GM12878 (cell line): ENCODE data around the gene GMDS. TPM values are rescaled to one million over a fixed set of nuclear protein-coding genes. Genes with fewer than 3 reads are reported as not detected.

Source experiments
- ATAC-seq: fragments of 200-7000 bp; cut with Tn5 transposase; 3 replicates; pipeline ENCODE4 v1.9.1; 2020; ENCODE audit warnings: mild to moderate bottlenecking, moderate library complexity
- BruUV-seq: library from RNA; stranded (reverse); fragments of 400-500 nt; replicated peaks from 2 replicates; lab custom pipeline; 2021; lab: Mats Ljungman, UMichigan
- CTCF ChIA-PET: fragments of 300-600 bp; sonication (Branson Sonifier 250); formaldehyde crosslinking; extraction: SDS; loops from one replicate; lab custom pipeline; 2021; ENCODE audit warnings: inconsistent platforms; lab: Yijun Ruan, JAX
- POLR2A ChIA-PET: fragments of 350-600 bp; formaldehyde crosslinking; extraction: SDS; loops from one replicate; lab custom pipeline; 2021; ENCODE audit warnings: inconsistent platforms; lab: Charles Lee
- RAD21 ChIA-PET: fragments of 300-600 bp; sonication (Branson Sonifier 250); formaldehyde crosslinking; loops from one replicate; lab custom pipeline; 2023; ENCODE audit warnings: antibody characterized with exemption; ENCODE audit not compliant: unreplicated experiment; lab: Charles Lee
- SMC1A ChIA-PET: fragments of 300-600 bp; sonication (Branson Sonifier 250); formaldehyde crosslinking; loops from one replicate; lab custom pipeline; 2023; ENCODE audit not compliant: unreplicated experiment, uncharacterized antibody; lab: Charles Lee
- DNase-seq: peaks from one replicate; pipeline ENCODE4 v3.0.0-alpha.2; 2011; ENCODE audit warnings: low read depth, low spot score
- FAIRE-seq: peaks from 3 replicates; lab custom pipeline; 2011; peaks lifted over from hg19 to GRCh38; lab: Jason Lieb, UNC
- H2AFZ ChIP-seq: 2 replicates; pipeline ENCODE4 v1.6.0; 2011; ENCODE audit warnings: low read depth, low read length, control low read depth; ENCODE audit not compliant: control insufficient read depth
- H3K27ac ChIP-seq: 2 replicates; pipeline ENCODE4 v1.5.1; 2011; ENCODE audit warnings: control low read depth; ENCODE audit not compliant: control insufficient read depth, insufficient read depth
- H3K27me3 ChIP-seq, 2 experiments: replicated peaks in 1 of 2; 2 replicates each; pipeline versions ENCODE4 v1.6.0 to v1.6.1; 2011; ENCODE audit warnings: low read length in 1 of 2; ENCODE audit not compliant: control insufficient read depth in 2 of 2, insufficient read depth in 2 of 2
- H3K36me3 ChIP-seq, 2 experiments: 2 replicates each; pipeline ENCODE4 v1.5.1; 2011; ENCODE audit warnings: low read length in 1 of 2; ENCODE audit not compliant: control insufficient read depth in 2 of 2, insufficient read depth in 2 of 2
- H3K4me1 ChIP-seq: 2 replicates; pipeline ENCODE4 v1.6.1; 2011; ENCODE audit warnings: mild to moderate bottlenecking, low read length, moderate library complexity, mixed read lengths; ENCODE audit not compliant: control insufficient read depth, insufficient read depth
- H3K4me2 ChIP-seq: 2 replicates; pipeline ENCODE4 v1.6.0; 2011; ENCODE audit warnings: control low read depth; ENCODE audit not compliant: control insufficient read depth, insufficient read depth
- H3K4me3 ChIP-seq: fragments of 200-600 bp; sonication (generic); 2 replicates; pipeline ENCODE4 v1.5.1; 2016
- H3K79me2 ChIP-seq: 2 replicates; pipeline ENCODE4 v1.6.0; 2011; ENCODE audit warnings: low read length; ENCODE audit not compliant: control insufficient read depth, insufficient read depth
- H3K9ac ChIP-seq: 2 replicates; pipeline ENCODE4 v1.8.0; 2011; ENCODE audit warnings: low read length, control low read depth, mixed read lengths; ENCODE audit not compliant: control insufficient read depth, insufficient read depth
- H3K9me3 ChIP-seq: replicated peaks from 3 replicates; pipeline ENCODE4 v1.5.1; 2011; ENCODE audit warnings: mild to moderate bottlenecking, low read length; ENCODE audit not compliant: control insufficient read depth, insufficient read depth
- H4K20me1 ChIP-seq: 2 replicates; pipeline ENCODE4 v1.6.0; 2011; ENCODE audit not compliant: control insufficient read depth, insufficient read depth
- ASH2L ChIP-seq: fragments of 300-600, 200-600 bp; sonication (generic); IDR thresholded peaks from 2 replicates; pipeline ENCODE4 v1.6.1; 2017; ENCODE audit warnings: low read depth, mild to moderate bottlenecking, borderline replicate concordance
- CHD2 ChIP-seq: IDR thresholded peaks from 2 replicates; pipeline ENCODE4 v1.6.1; 2011; ENCODE audit warnings: low read depth, low read length, improper control_type of control experiment, borderline replicate concordance
- KAT2A ChIP-seq: conservative IDR thresholded peaks from 2 replicates; pipeline ENCODE4 v1.6.1; 2011; ENCODE audit warnings: low read depth, low read length; ENCODE audit not compliant: control insufficient read depth
- MYB ChIP-seq: fragments of 150-350 bp; IDR thresholded peaks from 2 replicates; pipeline ENCODE4 v1.6.1; 2014; ENCODE audit warnings: mild to moderate bottlenecking, low read depth, low read length, borderline replicate concordance
- USF2 ChIP-seq: IDR thresholded peaks from 2 replicates; pipeline ENCODE4 v1.6.1; 2011; ENCODE audit warnings: low read depth, low read length, improper control_type of control experiment, borderline replicate concordance
- WGBS: methylation state at CpG from one replicate; pipeline ENCODE4 v1.1.6; 2016; ENCODE audit warnings: low lambda C conversion rate; ENCODE audit not compliant: insufficient replicate concordance, insufficient coverage; ENCODE audit errors: missing lambda C conversion rate; 5-methylcytosine and 5-hydroxymethylcytosine counted together
- in situ Hi-C: fragments of 300-500 bp; cut with MboI; formaldehyde crosslinking; loops from 9 replicates; pipeline ENCODE4 v1.14.3; 2018; ENCODE audit warnings: mixed read lengths
- intact Hi-C: fragments of 100-400 bp; cut with micrococcal nuclease; formaldehyde crosslinking; loops from one replicate; pipeline ENCODE4 v1.14.2; 2022; ENCODE audit not compliant: unreplicated experiment
- polyA plus RNA-seq, 11 experiments: library from polyadenylated mRNA; depleted of rRNA in 4 of 11; unstranded in 6 of 11; stranded (reverse) in 5 of 11; fragments of >200 nt; fragmentation: Nextera tagmentation in 4 of 11; fragmentation: Illumina TruSeq in 1 of 11; extraction: Ambion mirVana in 4 of 11; extraction: Trizol in 1 of 11; gene quantifications; 1 replicate in 1 of 11; 2 replicates in 10 of 11; pipeline versions ENCODE4 v1.2.1 to v1.2.3, GENCODE V29; 2011 to 2016; ENCODE audit warnings: inconsistent platforms in 2 of 11, missing spikeins in 2 of 11, low read depth in 1 of 11
- total RNA-seq, 4 experiments: library from RNA; depleted of rRNA in 3 of 4; stranded (reverse); fragments of >200 nt in 3 of 4; fragmentation: Illumina TruSeq in 1 of 4; extraction: Trizol in 1 of 4; gene quantifications; 2 replicates each; pipeline versions ENCODE4 v1.2.1 to v1.2.3, GENCODE V29; 2013 to 2021

GMDS gene
- total and polyA plus RNA-seq, 10 of the 15 experiments (the other 5 are each of a cell fraction or from before 2014, with no cell fraction given): 0.61 to 53.8 (median 29.3) TPM

- Histone ChIP-seq H3K4me2 (no peak overlapping the region), H3K27ac (no peak overlapping the region), H2AFZ (no peak overlapping the region), H3K79me2 (no peaks in the 10 kb centered on the region), H4K20me1 (no peaks in the 10 kb centered on the region), H3K9me3 (no peaks in the 10 kb centered on the region; the same call in 2 of the 3 replicates), H3K4me3 (no peak overlapping the region), H3K9ac (no peak overlapping the region), H3K36me3 (no peaks in the 10 kb centered on the region), H3K27me3 (peaks cover 0 to 1% of the 10 kb centered on the region in 2 experiments; a peak in 1 of 4 replicates), H3K4me1 (no peaks in the 10 kb centered on the region)
- in situ Hi-C loops (loop anchor here (5.0 to 25.0 kb wide), 3 partner anchors 759 to 1344 kb away; partner anchors contain the start of gene MYLK4), intact Hi-C loops (loop anchor here (10.0 kb wide), 1 partner anchor 852 kb away; no protein-coding TSS in a partner anchor)
- TF ChIP-seq MYB: no peak
- TF ChIP-seq ASH2L: no peak
- TF ChIP-seq CHD2: no peak
- TF ChIP-seq KAT2A: no peak
- no peak for TF ChIP-seq USF2
- POLR2A ChIA-PET: interaction anchor here (0.9 kb wide), 1 partner anchor 20 kb away, joined by 3 read pairs; no protein-coding TSS in a partner anchor
- no TSS peak for BruUV-seq
- DNase-seq (no peak), ATAC-seq (no peak), FAIRE-seq (no peak)
- RAD21 ChIA-PET: no interaction called here
- SMC1A ChIA-PET: interaction anchor here (0.6 to 1.1 kb wide), 2 partner anchors 356 to 511 kb away, joined by 3 read pairs; no protein-coding TSS in a partner anchor
- CTCF ChIA-PET: interaction anchor here (0.9 to 1.7 kb wide), 3 partner anchors 35 to 1042 kb away, joined by 3 to 8 read pairs (median 4); no protein-coding TSS in a partner anchor
- 70% methylated on average over 8 of the region's 8 CpGs for WGBS
These were observed 652.6 kb downstream of the GMDS start for GRCh38 chr6:1592852-1593251.
